Placental epithelial cell (primary cell): Measurements from ENCODE around the gene UGT1A10. TPM values are rescaled to one million over a fixed set of nuclear protein-coding genes. Genes with fewer than 3 reads are reported as not detected.

Experiments
- total RNA-seq: library from RNA; depleted of rRNA; stranded (reverse); fragments of >200 nt; gene quantifications from 2 replicates; pipeline ENCODE4 v1.2.3, GENCODE V29; 2012

The UGT1A10 gene
- not detected in 2 replicates for total RNA-seq

GRCh38 chr2:233636306-233636705, at the start of gene UGT1A10:
UGT1A10 (plus strand) TSS chr2:233636448; CDS start chr2:233636523, 75 bp downstream.

GRCh38 chr2:233617476-233617875, 18.8 kb upstream of the UGT1A10 start, which contains the start of gene UGT1A8:
UGT1A8 (plus strand) TSS chr2:233617633; CDS start chr2:233617708, 75 bp downstream.

GRCh38 chr2:233671290-233672161, 35.3 kb downstream of the UGT1A10 start, which contains the start of gene UGT1A9:
UGT1A9 (plus strand) TSS chr2:233671898; CDS start chr2:233671935, 37 bp downstream.

GRCh38 chr2:233681521-233682099, 45.4 kb downstream of the UGT1A10 start, which contains the start of gene UGT1A7:
UGT1A7 (plus strand) TSS chr2:233681901; CDS start chr2:233681938, 37 bp downstream.

GRCh38 chr2:233692648-233693047, 56.4 kb downstream of the UGT1A10 start, which contains the start of gene UGT1A6:
UGT1A6 (plus strand) TSS chr2:233692890; CDS start chr2:233693005, 115 bp downstream.

GRCh38 chr2:233712611-233713261, 76.5 kb downstream of the UGT1A10 start, which contains the start of gene UGT1A5:
UGT1A5 (plus strand) TSS chr2:233712907; CDS start chr2:233712992, 85 bp downstream.

GRCh38 chr2:233718552-233718951, 82.3 kb downstream of the UGT1A10 start, which contains the start of gene UGT1A4:
UGT1A4 (plus strand) TSS chr2:233718736; CDS start chr2:233718821, 85 bp downstream.

GRCh38 chr2:233728723-233729301, 92.6 kb downstream of the UGT1A10 start, which contains the start of gene UGT1A3:
UGT1A3 (plus strand) TSS chr2:233729042; CDS start chr2:233729127, 85 bp downstream.

GRCh38 chr2:233760043-233760442, 123.8 kb downstream of the UGT1A10 start, which contains the start of gene UGT1A1:
UGT1A1 (plus strand) TSS chr2:233760270; CDS start chr2:233760288, 18 bp downstream.

GRCh38 chr2:233778030-233778429, 141.8 kb downstream of the UGT1A10 start, which contains the start of gene MROH2A:
MROH2A (plus strand) TSS chr2:233778330; CDS start chr2:233779359, 1,029 bp downstream.

Other genes with a start within 250 kb of the UGT1A10 start
- 44.0 and 47.7 TPM in 2 replicates for gene USP40, start 69.7 kb upstream of the UGT1A10 start, total RNA-seq
- gene UGT1A8, start 18.8 kb upstream of the UGT1A10 start, total RNA-seq: not detected in 2 replicates
- gene UGT1A9, start 35.5 kb downstream of the UGT1A10 start, total RNA-seq: not detected in 2 replicates
- gene UGT1A7, start 45.5 kb downstream of the UGT1A10 start, total RNA-seq: 0.33 and 0.39 TPM in 2 replicates
- 0.79 and 6.9 TPM in 2 replicates for gene UGT1A6, start 56.4 kb downstream of the UGT1A10 start, total RNA-seq
- 0.22 TPM in 1 of 2 replicates, not detected in the other for gene UGT1A5, start 76.5 kb downstream of the UGT1A10 start, total RNA-seq
- 0.33 and 0.39 TPM in 2 replicates for gene UGT1A4, start 82.3 kb downstream of the UGT1A10 start, total RNA-seq
- 0.43 TPM in 1 of 2 replicates, not detected in the other for gene UGT1A3, start 92.6 kb downstream of the UGT1A10 start, total RNA-seq
- 0.22 TPM in 1 of 2 replicates, not detected in the other for gene UGT1A1, start 123.8 kb downstream of the UGT1A10 start, total RNA-seq
- not detected in 2 replicates for gene MROH2A, start 141.9 kb downstream of the UGT1A10 start, total RNA-seq
- 7.1 and 7.9 TPM in 2 replicates for gene HJURP, start 218.1 kb downstream of the UGT1A10 start, total RNA-seq